HG02973 (cell line): ENCODE measurements around the gene FAM20B.
"Not testable (repeated sequence)": the region's sequence is repeated elsewhere in the genome, so short reads cannot be mapped to it uniquely, and the experiment has no call there.

ENCODE experiments used
- ATAC-seq: cut with Tn5 transposase; IDR thresholded peaks from one replicate; pipeline ENCODE4 v1.9.1; 2021; ENCODE audit warnings: moderate library complexity; ENCODE audit not compliant: unreplicated experiment

FAM20B gene

GRCh38 chr1:179025125-179025974 lies at the start of gene FAM20B:
TSS of gene FAM20B (plus strand) at chr1:179025894. CDS start at chr1:179043848, 17,954 bp downstream.
- peak; percentile 84 for ATAC-seq

- no peak for ATAC-seq
These were observed 49.2 kb upstream of the FAM20B start for GRCh38 chr1:178976541-178976940.

- ATAC-seq: no peak
These were observed 39.5 kb upstream of the FAM20B start for GRCh38 chr1:178986204-178986603.

GRCh38 chr1:178988198-178988597 lies 37.5 kb upstream of the FAM20B start:
- ATAC-seq: not testable (repeated sequence)

- ATAC-seq: no peak
These were observed 32.1 kb upstream of the FAM20B start for GRCh38 chr1:178993559-178993958.

GRCh38 chr1:178997428-178997827 lies 28.3 kb upstream of the FAM20B start:
- ATAC-seq: no peak

GRCh38 chr1:178998295-178998694 lies 27.4 kb upstream of the FAM20B start:
- ATAC-seq: no peak

- ATAC-seq: no peak
These were observed 26.6 kb upstream of the FAM20B start for GRCh38 chr1:178999061-178999460.

- ATAC-seq: no peak
These were observed 24.2 kb upstream of the FAM20B start for GRCh38 chr1:179001451-179001850.

- ATAC-seq: not testable (repeated sequence)
These were observed 23.6 kb upstream of the FAM20B start for GRCh38 chr1:179002064-179002463.

- peak; percentile 73 for ATAC-seq
These were observed 22.9 kb upstream of the FAM20B start for GRCh38 chr1:179002552-179003345.

- ATAC-seq: no peak
These were observed 22.1 kb upstream of the FAM20B start for GRCh38 chr1:179003512-179004066.

- no peak for ATAC-seq
These were observed 18.5 kb upstream of the FAM20B start for GRCh38 chr1:179007233-179007632.

GRCh38 chr1:179010671-179011070 lies 15.0 kb upstream of the FAM20B start:
- no peak for ATAC-seq

- no peak for ATAC-seq
These were observed 13.7 kb upstream of the FAM20B start for GRCh38 chr1:179012038-179012437.

GRCh38 chr1:179014123-179014522 lies 11.6 kb upstream of the FAM20B start:
- ATAC-seq: no peak

GRCh38 chr1:179015396-179015795 lies 10.3 kb upstream of the FAM20B start:
- no peak for ATAC-seq

- no peak for ATAC-seq
These were observed 8.8 kb upstream of the FAM20B start for GRCh38 chr1:179016706-179017382.

- no peak for ATAC-seq
These were observed 8.0 kb upstream of the FAM20B start for GRCh38 chr1:179017383-179018326.

GRCh38 chr1:179021873-179022272 lies 3.8 kb upstream of the FAM20B start:
- no peak for ATAC-seq
